WTC11 (cell line): Measurements from ENCODE around the gene TFB1M. TPM values are rescaled to one million over a fixed set of nuclear protein-coding genes. Genes with fewer than 3 reads are reported as not detected.

ENCODE experiments used
- ATAC-seq: fragments of 200-7000 bp; cut with Tn5 transposase; 2 replicates; pipeline ENCODE4 v1.10.0; 2021; ENCODE audit warnings: mild to moderate bottlenecking, moderate library complexity
- CTCF ChIA-PET: fragments of 300-600 bp; sonication (Branson Sonifier 250); formaldehyde crosslinking; loops from one replicate; lab custom pipeline; 2021; ENCODE audit warnings: antibody characterized with exemption; lab: Charles Lee
- POLR2A ChIA-PET: fragments of 350-600 bp; sonication (Branson Sonifier 250); formaldehyde crosslinking; loops from one replicate; lab custom pipeline; 2021; ENCODE audit warnings: antibody characterized with exemption; lab: Charles Lee
- DNase-seq: peaks from one replicate; pipeline ENCODE4 v3.0.0; 2021; ENCODE audit warnings: low spot score
- H3K27ac Mint-ChIP-seq: 2 replicates; pipeline ENCODE4 v1.8.0; 2021; ENCODE audit warnings: mixed read lengths
- H3K27me3 Mint-ChIP-seq: 2 replicates; pipeline ENCODE4 v1.8.0; 2021; ENCODE audit warnings: low read depth, mild to moderate bottlenecking, moderate library complexity, mixed read lengths
- H3K36me3 Mint-ChIP-seq: 2 replicates; pipeline ENCODE4 v1.8.0; 2021; ENCODE audit warnings: mixed read lengths
- H3K4me1 Mint-ChIP-seq: 2 replicates; pipeline ENCODE4 v1.8.0; 2022; ENCODE audit warnings: mixed read lengths
- H3K4me3 Mint-ChIP-seq: 2 replicates; pipeline ENCODE4 v1.8.0; 2021; ENCODE audit warnings: mild to moderate bottlenecking, moderate library complexity, mixed read lengths
- H3K9me3 Mint-ChIP-seq: 2 replicates; pipeline ENCODE4 v1.8.0; 2021; ENCODE audit warnings: mixed read lengths
- AR ChIP-seq: fragments of 250-450 bp; sonication (Bioruptor Pico); IDR thresholded peaks from 2 replicates; pipeline ENCODE4 v1.9.0; 2021; ENCODE audit warnings: mild to moderate bottlenecking
- ATF1 ChIP-seq: sonication (generic); formaldehyde crosslinking; IDR thresholded peaks from 2 replicates; pipeline ENCODE4 v1.8.1; 2023; ENCODE audit warnings: mild to moderate bottlenecking, moderate library complexity, missing genetic modification reagents
- ATF6 ChIP-seq: sonication (generic); formaldehyde crosslinking; IDR thresholded peaks from 2 replicates; pipeline ENCODE4 v1.8.1; 2023; ENCODE audit warnings: mild to moderate bottlenecking, missing genetic modification reagents
- CREM ChIP-seq: sonication (generic); formaldehyde crosslinking; IDR thresholded peaks from 2 replicates; pipeline ENCODE4 v1.8.1; 2022; ENCODE audit warnings: mild to moderate bottlenecking, missing genetic modification reagents, moderate library complexity
- ESRRA ChIP-seq: sonication (generic); formaldehyde crosslinking; IDR thresholded peaks from 2 replicates; pipeline ENCODE4 v1.8.1; 2022; ENCODE audit warnings: mild to moderate bottlenecking, missing genetic modification reagents, borderline replicate concordance
- IRF1 ChIP-seq: sonication (generic); formaldehyde crosslinking; IDR thresholded peaks from 2 replicates; pipeline ENCODE4 v1.8.0; 2023; ENCODE audit warnings: missing genetic modification reagents
- IRF2 ChIP-seq: sonication (generic); formaldehyde crosslinking; IDR thresholded peaks from 2 replicates; pipeline ENCODE4 v1.8.0; 2022; ENCODE audit warnings: low read depth, missing genetic modification reagents, borderline replicate concordance
- MLX ChIP-seq: sonication (generic); formaldehyde crosslinking; IDR thresholded peaks from 2 replicates; pipeline ENCODE4 v1.8.1; 2023; ENCODE audit warnings: mild to moderate bottlenecking, missing genetic modification reagents, moderate library complexity
- NR3C1 ChIP-seq: sonication (generic); formaldehyde crosslinking; conservative IDR thresholded peaks from 2 replicates; pipeline ENCODE4 v1.8.1; 2023; ENCODE audit warnings: low read depth, mild to moderate bottlenecking, missing genetic modification reagents
- ZBTB21 ChIP-seq: sonication (generic); formaldehyde crosslinking; IDR thresholded peaks from 2 replicates; pipeline ENCODE4 v1.8.1; 2023; ENCODE audit warnings: mild to moderate bottlenecking, missing genetic modification reagents, borderline replicate concordance
- ZNF138 ChIP-seq: sonication (generic); formaldehyde crosslinking; conservative IDR thresholded peaks from 2 replicates; pipeline ENCODE4 v1.8.1; 2022; ENCODE audit warnings: mild to moderate bottlenecking, moderate library complexity, missing genetic modification reagents
- ZNF263 ChIP-seq: sonication (generic); formaldehyde crosslinking; IDR thresholded peaks from 2 replicates; pipeline ENCODE4 v1.8.1; 2022; ENCODE audit warnings: low read depth, mild to moderate bottlenecking, moderate library complexity, missing genetic modification reagents
- ZNF423 ChIP-seq: fragments of 250-450 bp; sonication (Bioruptor Pico); IDR thresholded peaks from 2 replicates; pipeline ENCODE4 v2.1.2; 2022; ENCODE audit warnings: mild to moderate bottlenecking, moderate library complexity
- ZNF425 ChIP-seq: fragments of 250-450 bp; sonication (Bioruptor Pico); conservative IDR thresholded peaks from 2 replicates; pipeline ENCODE4 v1.9.0; 2021; ENCODE audit warnings: mild to moderate bottlenecking
- total RNA-seq: library from RNA; stranded (reverse); gene quantifications from 3 replicates; pipeline ENCODE4 v1.2.3, GENCODE V29; 2021

Gene TFB1M
- total RNA-seq, 1 experiment from 2014 or later = 41.8 TPM

GRCh38 chr6:155310596-155310995 lies 3.7 kb downstream of the TFB1M start:
- Mint-ChIP-seq H3K27me3 (no peaks in the 10 kb centered on the region), H3K36me3 (peaks cover 52% of the 10 kb centered on the region), H3K9me3 (no peaks in the 10 kb centered on the region), H3K4me3 (no peak overlapping the region), H3K4me1 (peaks cover 12% of the 10 kb centered on the region)
- DNase-seq (no peak), ATAC-seq (no peak)
- POLR2A ChIA-PET = no interaction called here
- CTCF ChIA-PET = no interaction called here
- no peak for TF ChIP-seq NR3C1 (CRISPR knock-in tag)
- no peak for TF ChIP-seq ZNF263 (CRISPR knock-in tag)
- no peak for TF ChIP-seq ZBTB21 (CRISPR knock-in tag)
- no peak for TF ChIP-seq ESRRA
- no peak for TF ChIP-seq MLX (CRISPR knock-in tag)
- TF ChIP-seq, all 79 proteins: peak for 0
- no peak overlapping the region for H3K27ac Mint-ChIP-seq

- Mint-ChIP-seq H3K4me1 (peaks cover 7% of the 10 kb centered on the region), H3K36me3 (peaks cover 59% of the 10 kb centered on the region), H3K27ac (no peak overlapping the region; the same call in 1 of the 2 replicates), H3K4me3 (no peak overlapping the region), H3K9me3 (no peaks in the 10 kb centered on the region), H3K27me3 (no peaks in the 10 kb centered on the region)
- TF ChIP-seq ATF1 (CRISPR knock-in tag) (no peak), ATF6 (CRISPR knock-in tag) (no peak), ZNF423 (CRISPR knock-in tag) (no peak), AR (no peak), CREM (CRISPR knock-in tag) (no peak), ZNF263 (CRISPR knock-in tag) (no peak), IRF1 (CRISPR knock-in tag) (no peak), ZNF425 (CRISPR knock-in tag) (no peak), ZNF138 (CRISPR knock-in tag) (no peak), IRF2 (CRISPR knock-in tag) (no peak), NR3C1 (CRISPR knock-in tag) (no peak)
- POLR2A ChIA-PET = no interaction called here
- CTCF ChIA-PET = no interaction called here
- no peak for ATAC-seq
- DNase-seq = no peak
Measured at GRCh38 chr6:155309150-155309549, 5.1 kb downstream of the TFB1M start.
